Adipocyte (in vitro differentiated cells): Measurements from ENCODE around the gene LAIR2.

Experiments used
- DNase-seq: peaks from one replicate; pipeline ENCODE4 v3.0.0-alpha.2; 2015; ENCODE audit warnings: low read depth
- H3K27me3 ChIP-seq: replicated peaks from 2 replicates; pipeline ENCODE4 v1.7.0; 2013; ENCODE audit warnings: mild to moderate bottlenecking, low read length, moderate library complexity; ENCODE audit not compliant: control insufficient read depth, insufficient read depth
- H3K36me3 ChIP-seq: 2 replicates; pipeline ENCODE4 v1.7.0; 2013; ENCODE audit warnings: low read length, mild to moderate bottlenecking, moderate library complexity; ENCODE audit not compliant: control insufficient read depth, insufficient read depth, severe bottlenecking
- H3K4me1 ChIP-seq: 2 replicates; pipeline ENCODE4 v1.7.0; 2013; ENCODE audit warnings: mild to moderate bottlenecking, low read length, moderate library complexity; ENCODE audit not compliant: control insufficient read depth, insufficient read depth
- H3K4me3 ChIP-seq: 2 replicates; pipeline ENCODE4 v1.7.0; 2013; ENCODE audit warnings: mild to moderate bottlenecking, low read length, moderate library complexity
- H3K9ac ChIP-seq: 2 replicates; pipeline ENCODE4 v1.7.0; 2013; ENCODE audit warnings: mild to moderate bottlenecking, low read length, moderate library complexity
- H3K9me3 ChIP-seq: 2 replicates; pipeline ENCODE4 v1.7.0; 2013; ENCODE audit warnings: mild to moderate bottlenecking, low read length, moderate library complexity; ENCODE audit not compliant: control insufficient read depth

The LAIR2 gene

DNA sequence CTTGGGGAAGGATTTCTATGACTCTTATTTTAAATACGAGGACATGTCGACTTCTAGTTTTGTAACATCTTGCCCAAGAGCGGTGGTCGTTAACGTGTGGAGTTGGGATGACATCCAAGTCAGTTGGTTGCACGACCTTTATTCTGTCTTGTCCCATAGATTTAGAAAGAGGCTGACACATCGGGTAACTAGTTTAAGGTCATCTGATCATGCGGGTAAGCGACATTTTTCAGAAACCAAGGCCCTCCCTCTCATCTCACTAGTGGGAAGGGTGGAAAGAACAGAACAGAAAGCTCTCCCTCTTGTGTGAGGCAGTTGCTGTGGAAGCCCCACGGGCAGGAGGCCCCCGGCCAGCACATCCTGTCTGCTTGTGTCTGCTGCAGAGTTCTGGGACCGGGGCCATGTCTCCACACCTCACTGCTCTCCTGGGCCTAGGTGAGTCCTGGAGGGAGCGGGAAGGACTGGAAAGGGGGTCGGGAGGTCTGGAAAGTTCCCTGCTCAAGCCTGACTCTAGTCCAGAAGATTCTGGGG, at the start of gene LAIR2:
Gene LAIR2, plus strand, starts transcription at position 314 of the 531 bp plus-strand sequence. Its CDS starts 88 bp downstream, at position 402.
- no peaks in the 10 kb centered on the region for H3K9me3 ChIP-seq
- DNase-seq, result no peak
- H3K36me3 ChIP-seq, result no peaks in the 10 kb centered on the region
- no peaks in the 10 kb centered on the region for H3K4me1 ChIP-seq
- no peaks in the 10 kb centered on the region for H3K27me3 ChIP-seq
- no peak within 1 kb of the TSS for H3K4me3 ChIP-seq
- no peak within 1 kb of the TSS for H3K9ac ChIP-seq

DNA sequence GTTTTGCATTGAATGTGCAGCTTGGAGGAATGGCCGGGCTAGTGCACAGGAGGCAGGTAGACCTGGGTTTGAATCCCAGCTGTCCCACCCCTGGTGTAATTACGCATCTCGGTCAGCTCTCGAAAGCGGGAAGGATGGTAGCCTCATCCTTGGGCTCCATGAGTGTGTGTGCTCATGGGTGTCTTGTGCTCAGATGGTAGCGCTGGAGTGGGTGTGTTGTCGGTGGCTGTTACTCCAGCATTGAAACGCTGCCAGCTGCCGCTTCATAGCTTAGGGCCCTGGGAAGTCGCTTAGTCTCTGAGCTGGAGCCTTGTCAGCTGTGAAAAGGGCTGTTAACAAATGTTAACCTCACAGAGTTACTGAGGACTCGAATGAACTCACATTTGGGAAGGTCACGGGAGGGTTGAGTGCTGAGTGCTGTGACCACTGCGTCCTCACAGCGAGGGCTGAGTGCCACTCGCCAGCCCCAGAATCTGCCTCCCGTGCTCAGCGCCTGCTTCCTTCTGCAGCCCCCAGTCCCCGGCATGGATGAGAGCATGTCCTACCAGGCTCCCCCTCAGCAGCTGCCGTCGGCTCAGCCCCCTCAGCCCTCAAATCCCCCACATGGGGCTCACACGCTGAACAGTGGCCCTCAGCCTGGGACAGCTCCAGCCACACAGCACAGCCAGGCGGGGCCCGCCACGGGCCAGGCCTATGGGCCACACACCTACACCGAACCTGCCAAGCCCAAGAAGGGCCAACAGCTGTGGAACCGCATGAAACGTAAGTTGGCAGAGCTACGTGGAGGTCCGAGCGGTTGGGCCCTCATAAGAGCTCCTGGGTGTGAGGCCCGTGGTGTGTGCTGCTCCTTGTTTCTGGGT, 48.5 kb upstream of the LAIR2 start:
- Histone ChIP-seq H3K4me1 (peaks cover 14% of the 10 kb centered on the region), H3K9ac (no peak overlapping the region), H3K27me3 (no peaks in the 10 kb centered on the region), H3K9me3 (no peaks in the 10 kb centered on the region), H3K4me3 (no peak overlapping the region), H3K36me3 (peaks cover 80% of the 10 kb centered on the region)
- DNase-seq, result no peak

- no peak for DNase-seq
Observed at GRCh38 chr19:54454781-54455675, 47.6 kb upstream of the LAIR2 start.

GRCh38 chr19:54455786-54456422, 46.7 kb upstream of the LAIR2 start:
- DNase-seq, result no peak
- peaks cover 93% of the 10 kb centered on the region for H3K36me3 ChIP-seq
- peaks cover 15% of the 10 kb centered on the region for H3K4me1 ChIP-seq

More at GRCh38 chr19:54454781-54455675, 47.6 kb upstream of the LAIR2 start:
- Histone ChIP-seq H3K27me3 (no peaks in the 10 kb centered on the region), H3K4me3 (no peak overlapping the region), H3K4me1 (peaks cover 18% of the 10 kb centered on the region), H3K36me3 (peaks cover 89% of the 10 kb centered on the region), H3K9me3 (no peaks in the 10 kb centered on the region), H3K9ac (no peak overlapping the region)

GRCh38 chr19:54456423-54457373, 45.9 kb upstream of the LAIR2 start:
- Histone ChIP-seq H3K4me1 (peaks cover 7% of the 10 kb centered on the region), H3K9me3 (no peaks in the 10 kb centered on the region), H3K27me3 (no peaks in the 10 kb centered on the region), H3K4me3 (no peak overlapping the region), H3K36me3 (peaks cover 95% of the 10 kb centered on the region), H3K9ac (no peak overlapping the region)
- no peak for DNase-seq

More at GRCh38 chr19:54455786-54456422, 46.7 kb upstream of the LAIR2 start:
- H3K9me3 ChIP-seq, result no peaks in the 10 kb centered on the region
- no peak overlapping the region for H3K9ac ChIP-seq
- H3K4me3 ChIP-seq, result no peak overlapping the region
- no peaks in the 10 kb centered on the region for H3K27me3 ChIP-seq

GRCh38 chr19:54457773-54458647, 44.6 kb upstream of the LAIR2 start:
- Histone ChIP-seq H3K27me3 (no peaks in the 10 kb centered on the region), H3K4me1 (peaks cover 15% of the 10 kb centered on the region), H3K4me3 (no peak overlapping the region), H3K9me3 (no peaks in the 10 kb centered on the region), H3K36me3 (peaks cover 86% of the 10 kb centered on the region), H3K9ac (no peak overlapping the region)
- no peak for DNase-seq

GRCh38 chr19:54458648-54459281, 43.9 kb upstream of the LAIR2 start:
- Histone ChIP-seq H3K9ac (no peak overlapping the region), H3K4me3 (no peak overlapping the region), H3K36me3 (peaks cover 78% of the 10 kb centered on the region), H3K4me1 (peaks cover 16% of the 10 kb centered on the region), H3K27me3 (no peaks in the 10 kb centered on the region), H3K9me3 (no peaks in the 10 kb centered on the region)
- DNase-seq, result no peak

DNA sequence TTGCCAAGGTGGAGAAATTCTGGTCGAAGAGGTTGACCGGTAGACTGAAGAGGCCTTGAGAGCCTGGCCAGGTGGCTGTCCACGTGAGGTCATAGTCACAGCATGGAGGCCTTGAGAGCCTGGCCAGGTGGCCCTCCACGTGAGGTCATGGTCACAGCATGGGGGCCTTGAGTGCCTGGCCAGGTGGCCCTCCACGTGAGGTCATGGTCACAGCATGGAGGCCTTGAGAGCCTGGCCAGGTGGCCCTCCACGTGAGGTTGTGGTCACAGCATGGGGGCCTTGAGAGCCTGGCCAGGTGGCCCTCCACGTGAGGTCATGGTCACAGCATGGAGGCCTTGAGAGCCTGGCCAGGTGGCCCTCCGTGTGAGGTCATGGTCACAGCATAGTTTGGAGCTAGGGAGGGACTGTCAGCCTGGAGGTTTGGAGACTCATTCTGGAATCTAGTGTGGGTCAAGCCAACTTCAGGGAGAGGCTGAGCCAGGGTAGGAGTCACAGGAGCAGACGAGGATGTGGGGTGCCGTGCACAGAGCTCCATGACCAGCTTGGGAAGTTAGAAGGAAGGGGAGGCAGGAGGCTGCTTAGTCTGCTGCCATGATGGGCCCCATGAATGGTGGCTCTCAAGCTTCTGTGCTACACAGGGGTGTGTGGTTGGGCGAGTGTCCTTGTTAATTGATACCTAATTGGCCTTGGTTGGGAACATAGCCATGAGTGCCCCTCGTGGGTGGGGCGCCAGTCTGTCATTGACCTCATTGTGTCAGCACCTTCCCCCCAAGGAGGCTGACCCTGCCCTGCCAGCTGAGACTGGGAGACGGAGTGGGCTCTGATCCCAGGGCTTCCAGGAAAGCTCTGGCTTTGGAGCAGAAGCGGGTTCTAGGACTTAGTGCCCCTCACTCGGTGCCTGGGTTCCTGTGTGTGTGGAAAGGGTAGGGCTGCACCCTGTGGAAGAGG, 43.1 kb upstream of the LAIR2 start:
- no peaks in the 10 kb centered on the region for H3K9me3 ChIP-seq
- H3K9ac ChIP-seq, result no peak overlapping the region
- peaks cover 23% of the 10 kb centered on the region for H3K4me1 ChIP-seq
- H3K36me3 ChIP-seq, result peaks cover 70% of the 10 kb centered on the region
- no peak overlapping the region for H3K4me3 ChIP-seq
- no peaks in the 10 kb centered on the region for H3K27me3 ChIP-seq
- DNase-seq, result no peak
